ENCODE results near the gene DLGAP4.

GRCh38 chr20:36368869-36369268 is 62.7 kb downstream of the DLGAP4 start:
- TF ChIP-seq EP300 (IDR thresholded peaks at IDR 0.05) (no peak), CTCF (IDR thresholded peaks at IDR 0.05) (no peak), POLR2A (IDR thresholded peaks at IDR 0.05) (no peak)

Measured in stomach (tissue), 4 donors.